ENCODE data around the gene TBX2.
"Not testable (repeated sequence)": the region's sequence is repeated elsewhere in the genome, so short reads cannot be mapped to it uniquely, and the experiment has no call there.

The TBX2 gene

GRCh38 chr17:61399131-61400065, at the start of gene TBX2:
TBX2 (plus strand) TSS chr17:61399843; CDS start chr17:61400177, 334 bp downstream.
- DNase-seq = no peak

GRCh38 chr17:61351745-61352407, 47.8 kb upstream of the TBX2 start:
- DNase-seq = no peak

DNA sequence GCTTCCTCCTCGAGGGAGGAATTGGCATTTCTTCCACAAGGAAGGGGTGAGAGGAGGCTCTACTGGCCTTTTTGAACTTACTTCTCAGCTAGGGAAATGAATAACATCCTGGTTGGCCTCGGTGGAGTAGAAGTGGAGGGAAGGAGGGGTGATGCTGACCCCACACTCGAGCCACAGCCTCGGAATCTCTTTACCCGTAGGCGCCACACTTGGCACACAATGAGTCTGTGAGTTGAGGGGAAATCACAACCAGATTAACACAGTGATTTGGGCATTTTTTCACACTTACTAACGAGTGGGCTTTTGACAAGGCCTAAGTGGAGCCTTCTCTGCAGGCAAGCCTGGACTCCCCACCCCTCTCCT, 47.3 kb upstream of the TBX2 start:
- no peak for DNase-seq

DNA sequence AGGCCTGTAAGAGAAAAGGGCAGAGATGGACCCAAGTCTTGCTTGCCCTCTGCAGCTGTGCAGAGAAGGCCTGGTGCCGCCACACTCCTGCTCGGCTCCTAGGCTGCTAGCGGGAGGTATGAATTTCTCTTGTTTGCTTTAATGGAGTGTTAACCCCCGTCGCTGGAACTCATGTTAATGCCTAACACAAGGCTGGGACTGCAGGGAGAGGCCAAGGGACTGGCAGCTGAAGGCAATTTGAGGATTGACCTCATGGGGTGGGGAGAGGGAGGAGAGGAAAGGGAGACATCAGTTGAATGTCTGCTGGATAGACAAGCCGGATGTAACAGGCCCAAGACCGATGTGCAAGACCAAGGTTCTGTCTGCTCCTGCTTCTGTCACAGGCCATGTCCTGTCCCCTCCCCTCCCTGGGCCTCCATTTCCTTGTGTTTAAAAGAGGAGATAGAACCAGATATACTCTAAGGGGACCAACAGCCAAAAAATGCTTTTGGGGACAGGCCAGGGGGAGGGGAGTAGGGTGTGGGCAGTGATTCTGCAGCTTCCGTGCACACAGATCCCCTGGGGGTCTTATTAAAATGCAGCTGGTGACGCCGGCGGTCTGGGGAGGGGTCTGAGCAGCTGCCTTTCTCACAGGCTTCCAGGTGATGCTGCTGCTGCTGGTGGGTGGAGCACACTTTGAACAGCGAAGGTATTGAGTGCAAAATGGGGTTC, 46.7 kb upstream of the TBX2 start:
- DNase-seq = no peak

- DNase-seq = no peak
These were observed 46.0 kb upstream of the TBX2 start for GRCh38 chr17:61353615-61354014.

GRCh38 chr17:61354895-61355874, 44.5 kb upstream of the TBX2 start:
- no peak for DNase-seq

DNA sequence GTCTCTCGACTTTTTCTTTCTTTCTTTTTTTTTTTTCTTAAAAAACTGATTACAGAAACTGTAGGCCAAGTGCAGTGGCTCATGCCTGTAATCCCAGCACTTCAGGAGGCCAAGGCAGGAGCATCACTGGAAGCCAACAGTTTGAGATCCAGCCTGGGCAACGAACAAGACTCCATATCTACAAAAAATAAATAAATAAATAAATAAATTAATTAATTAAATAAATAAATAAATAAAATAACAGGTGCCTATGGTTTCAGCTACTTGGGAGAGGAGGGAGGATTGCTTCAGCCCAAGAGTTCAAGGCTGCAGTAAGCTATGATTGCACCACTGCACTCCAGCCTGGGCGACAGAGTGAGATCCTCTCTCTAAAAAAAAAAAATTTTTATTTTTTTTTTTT, 42.6 kb upstream of the TBX2 start:
- DNase-seq = not testable (repeated sequence)

DNA sequence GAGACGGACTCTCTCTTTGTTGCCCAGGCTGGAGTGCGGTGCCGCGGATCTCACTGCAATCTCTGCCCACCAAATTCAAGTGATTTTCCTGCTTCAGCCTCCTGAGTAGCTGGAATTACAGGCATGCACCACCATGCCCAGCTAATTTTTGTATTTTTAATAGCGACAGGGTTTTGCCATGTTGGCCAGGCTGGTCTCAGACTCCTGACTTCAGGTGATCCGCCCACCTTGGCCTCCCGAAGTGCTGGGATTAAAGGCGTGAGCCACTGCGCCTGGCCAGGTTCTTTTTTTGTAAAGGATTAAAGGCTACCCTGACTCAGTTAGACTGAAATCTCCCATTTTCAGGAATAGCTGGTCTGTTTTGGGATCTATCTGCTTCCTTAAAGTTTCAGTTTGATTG, 40.1 kb upstream of the TBX2 start:
- not testable (repeated sequence) for DNase-seq

- DNase-seq = no peak
These were observed 39.2 kb upstream of the TBX2 start for GRCh38 chr17:61360318-61360943.

GRCh38 chr17:61361084-61361483, 38.6 kb upstream of the TBX2 start:
- no peak for DNase-seq

DNA sequence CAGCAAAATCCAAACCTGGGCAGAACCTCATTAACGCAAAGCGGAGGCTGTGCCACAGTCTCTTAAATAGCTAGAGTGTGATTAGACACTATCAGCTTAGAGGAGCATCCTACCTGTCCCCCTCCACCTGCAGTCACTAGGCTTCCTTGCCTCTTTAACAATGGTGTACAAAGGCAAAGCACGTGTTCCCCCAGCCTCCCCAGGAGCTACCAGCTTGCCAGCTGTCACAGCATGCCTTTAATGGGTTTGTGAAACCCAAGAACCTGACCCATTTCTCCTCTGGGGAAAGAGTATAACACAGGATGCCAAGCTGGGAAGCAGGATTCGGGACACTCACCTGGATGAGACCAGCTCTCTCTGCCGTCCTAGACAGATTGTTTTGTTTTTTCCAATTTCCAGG, 37.2 kb upstream of the TBX2 start:
- DNase-seq = no peak

GRCh38 chr17:61362852-61363600, 36.6 kb upstream of the TBX2 start:
- no peak for DNase-seq

- no peak for DNase-seq
These were observed 35.8 kb upstream of the TBX2 start for GRCh38 chr17:61363601-61364462.

DNA sequence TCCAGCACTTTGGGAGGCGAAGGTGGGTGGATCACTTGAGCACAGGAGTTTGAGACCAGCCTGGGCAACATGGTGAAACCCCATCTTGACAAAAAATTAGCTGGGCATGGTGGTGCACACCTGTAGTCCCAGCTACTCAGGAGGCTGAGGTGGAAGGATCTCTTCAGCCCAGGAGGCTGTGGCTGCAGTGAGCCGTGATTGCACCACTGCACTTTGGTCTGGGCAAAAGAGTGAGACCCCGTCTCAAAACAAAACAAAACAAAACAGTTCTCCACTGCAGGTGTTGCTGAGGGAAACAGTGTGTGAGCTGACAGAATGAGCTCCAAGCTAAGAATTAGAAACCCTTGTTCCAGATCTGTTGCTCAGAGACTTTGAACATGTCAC, 35.2 kb upstream of the TBX2 start:
- DNase-seq = no peak

- DNase-seq = no peak
These were observed 33.4 kb upstream of the TBX2 start for GRCh38 chr17:61366076-61366714.

GRCh38 chr17:61366715-61367413, 32.8 kb upstream of the TBX2 start:
- DNase-seq = no peak

DNA sequence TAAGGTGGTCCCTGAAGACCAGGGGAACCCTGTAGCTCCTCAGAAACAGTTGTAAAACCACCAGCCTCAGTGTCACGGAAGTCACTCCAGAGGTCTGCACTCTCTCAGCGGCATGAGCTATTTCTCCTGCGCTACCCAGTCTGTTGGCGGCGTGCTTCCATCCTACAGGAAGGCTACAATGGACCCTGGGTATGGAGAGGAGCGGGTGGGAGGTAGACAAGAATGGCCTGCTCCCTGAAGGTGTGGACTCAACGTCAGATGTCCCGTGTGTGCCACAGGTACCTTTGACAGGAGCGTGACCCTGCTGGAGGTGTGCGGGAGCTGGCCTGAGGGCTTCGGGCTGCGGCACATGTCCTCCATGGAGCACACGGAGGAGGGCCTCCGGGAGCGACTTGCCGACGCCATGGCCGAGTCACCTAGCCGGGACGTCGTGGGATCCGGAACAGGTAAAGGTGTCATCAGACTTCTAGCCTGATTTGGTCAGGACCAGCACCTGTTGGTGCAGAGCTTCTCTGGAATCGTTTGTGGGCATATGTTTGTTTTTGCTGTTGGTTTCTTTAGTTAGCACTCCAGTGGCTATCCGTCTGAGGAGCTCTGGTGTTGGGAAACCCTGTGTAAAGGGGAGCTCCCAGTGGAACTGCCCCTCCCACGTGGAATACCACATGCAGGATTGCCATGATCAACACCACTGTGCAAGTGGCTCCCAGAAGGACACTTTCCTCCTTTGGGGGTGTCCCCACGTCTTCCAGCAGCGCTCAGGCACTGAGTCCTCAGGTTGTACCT, 31.4 kb upstream of the TBX2 start:
- DNase-seq = no peak

GRCh38 chr17:61368832-61369450, 30.7 kb upstream of the TBX2 start:
- DNase-seq = no peak

Data from activated CD8-positive, alpha-beta memory T cell treated with anti-CD3 and anti-CD28 coated beads, Interleukin-2, amount 50 U/mL, for 4 hours (primary cell).